AG10803 (cell line): ENCODE results near the gene DLG2.

ENCODE experiments used
- DNase-seq: peaks from one replicate; pipeline ENCODE4 v3.0.0; 2010; ENCODE audit warnings: low read depth
- H3K4me3 ChIP-seq: 2 replicates; pipeline ENCODE4 v1.5.1; 2011; ENCODE audit warnings: mild to moderate bottlenecking, low read length, control low read depth
- CTCF ChIP-seq: conservative IDR thresholded peaks from 2 replicates; pipeline ENCODE4 v1.5.1; 2011; ENCODE audit warnings: mild to moderate bottlenecking, low read length, control low read depth, inconsistent platforms

DLG2 gene

GRCh38 chr11:84642500-84642899, 984.6 kb downstream of the DLG2 start:
- TF ChIP-seq CTCF, result no peak
- DNase-seq, result no peak

GRCh38 chr11:84634309-84634708, 992.8 kb downstream of the DLG2 start:
- H3K4me3 ChIP-seq, result no peak overlapping the region
- TF ChIP-seq CTCF, result no peak
- DNase-seq, result no peak

More at GRCh38 chr11:84642500-84642899, 984.6 kb downstream of the DLG2 start:
- no peak overlapping the region for H3K4me3 ChIP-seq

- TF ChIP-seq CTCF, result no peak
Measured at GRCh38 chr11:84628871-84629620, 998.1 kb downstream of the DLG2 start.

GRCh38 chr11:84626256-84626655, 1000.9 kb downstream of the DLG2 start:
- no peak for TF ChIP-seq CTCF
- DNase-seq, result no peak
- no peak overlapping the region for H3K4me3 ChIP-seq

More at GRCh38 chr11:84628871-84629620, 998.1 kb downstream of the DLG2 start:
- no peak for DNase-seq
- no peak overlapping the region for H3K4me3 ChIP-seq

GRCh38 chr11:84612645-84613044, 1014.5 kb downstream of the DLG2 start:
- no peak for TF ChIP-seq CTCF
- DNase-seq, result no peak
- H3K4me3 ChIP-seq, result no peak overlapping the region

- H3K4me3 ChIP-seq, result no peak overlapping the region
- no peak for TF ChIP-seq CTCF
- no peak for DNase-seq
Measured at GRCh38 chr11:84608837-84609196, 1018.3 kb downstream of the DLG2 start.
